Suprapubic skin (tissue), 4 donors: ENCODE data around the gene ZNRF3.

Source experiments
- CTCF ChIP-seq, 2 donors: fragments of 200-600 bp in 1 of 2; fragments of 450-650 bp in 1 of 2; sonication (generic) in 1 of 2; IDR thresholded peaks; one replicate each; pipeline ENCODE4 v1.5.1; 2016 to 2019; ENCODE audit warnings: antibody characterized with exemption in 2 of 2, mild to moderate bottlenecking in 1 of 2, moderate library complexity in 1 of 2
- POLR2A ChIP-seq, 2 donors: fragments of 450-650 bp; IDR thresholded peaks; one replicate each; pipeline ENCODE4 v1.6.1; 2017; ENCODE audit warnings: antibody characterized with exemption in 2 of 2, mild to moderate bottlenecking in 2 of 2, moderate library complexity in 2 of 2
- POLR2AphosphoS5 ChIP-seq, 3 donors: sonication (generic); formaldehyde crosslinking; IDR thresholded peaks; one replicate each; pipeline ENCODE4 v1.6.1; 2017; ENCODE audit warnings: antibody characterized with exemption in 3 of 3

GRCh38 chr22:29030016-29030617 is 146.7 kb downstream of the ZNRF3 start:
- no peak for TF ChIP-seq POLR2A (IDR thresholded peaks at IDR 0.05)
- TF ChIP-seq POLR2AphosphoS5 (IDR thresholded peaks at IDR 0.05), result no peak
- TF ChIP-seq CTCF (IDR thresholded peaks at IDR 0.05), result no peak
